Caco-2 (cell line): ENCODE measurements around the gene C8G. TPM values are rescaled to one million over a fixed set of nuclear protein-coding genes. Genes with fewer than 3 reads are reported as not detected.

Experiments used
- BruUV-seq: library from RNA; stranded (reverse); fragments of 400-500 nt; replicated peaks from 2 replicates; lab custom pipeline; 2021; lab: Mats Ljungman, UMichigan
- CTCF ChIA-PET: fragments of 300-600 bp; sonication (Branson Sonifier 250); formaldehyde crosslinking; loops from one replicate; lab custom pipeline; 2022; ENCODE audit warnings: antibody characterized with exemption; lab: Charles Lee
- POLR2A ChIA-PET: fragments of 300-600 bp; sonication (Branson Sonifier 250); formaldehyde crosslinking; loops from one replicate; lab custom pipeline; 2022; ENCODE audit warnings: antibody characterized with exemption; lab: Charles Lee
- DNase-seq, 2 experiments: peaks; one replicate each; pipeline versions ENCODE4 v3.0.0 to v3.0.0-alpha.2; 2020 to 2022
- H3K27me3 ChIP-seq: replicated peaks from 2 replicates; pipeline ENCODE4 v1.6.0; 2011; ENCODE audit warnings: low read length; ENCODE audit not compliant: control insufficient read depth, insufficient read depth
- H3K36me3 ChIP-seq: 2 replicates; pipeline ENCODE4 v1.5.1; 2011; ENCODE audit warnings: low read length; ENCODE audit not compliant: control insufficient read depth, insufficient read depth
- H3K4me1 ChIP-seq: fragments of 250-450 bp; sonication (Bioruptor Pico); 2 replicates; pipeline ENCODE4 v1.5.1; 2020; ENCODE audit warnings: mild to moderate bottlenecking
- H3K4me3 ChIP-seq: 2 replicates; pipeline ENCODE4 v1.5.1; 2011; ENCODE audit warnings: low read depth, mild to moderate bottlenecking, control low read depth, low read length
- H3K9me3 ChIP-seq: fragments of 250-450 bp; sonication (Bioruptor Pico); 2 replicates; pipeline ENCODE4 v1.5.1; 2020; ENCODE audit warnings: mild to moderate bottlenecking, moderate library complexity
- H3K27ac Mint-ChIP-seq: one replicate; pipeline ENCODE4 v1.8.0; 2022; ENCODE audit warnings: mixed read lengths; ENCODE audit not compliant: unreplicated experiment
- H3K27me3 Mint-ChIP-seq: one replicate; pipeline ENCODE4 v1.8.0; 2022; ENCODE audit warnings: mixed read lengths; ENCODE audit not compliant: insufficient read depth, unreplicated experiment
- H3K36me3 Mint-ChIP-seq: one replicate; pipeline ENCODE4 v1.8.0; 2022; ENCODE audit warnings: mild to moderate bottlenecking, mixed read lengths; ENCODE audit not compliant: insufficient read depth, unreplicated experiment
- H3K4me1 Mint-ChIP-seq: one replicate; pipeline ENCODE4 v1.8.0; 2022; ENCODE audit warnings: low read depth, mixed read lengths; ENCODE audit not compliant: unreplicated experiment
- H3K4me3 Mint-ChIP-seq: one replicate; pipeline ENCODE4 v1.8.0; 2022; ENCODE audit warnings: mild to moderate bottlenecking, moderate library complexity, mixed read lengths; ENCODE audit not compliant: unreplicated experiment
- H3K9me3 Mint-ChIP-seq: one replicate; pipeline ENCODE4 v1.8.0; 2022; ENCODE audit warnings: mixed read lengths; ENCODE audit not compliant: unreplicated experiment
- intact Hi-C: fragments of 100-400 bp; cut with micrococcal nuclease; formaldehyde crosslinking; loops from one replicate; pipeline ENCODE4 v1.10.0; 2022; ENCODE audit not compliant: unreplicated experiment
- total RNA-seq: library from RNA; stranded (reverse); gene quantifications from 2 replicates; pipeline ENCODE4 v1.2.3, GENCODE V29; 2022
- TF ChIP-seq, protein P1 (sequence below), 2 experiments: fragments of 200-600 bp in 1 of 2; IDR thresholded peaks; 1 replicate in 1 of 2; 2 replicates in 1 of 2; pipeline versions ENCODE4 v1.5.1 to v1.8.0; 2011 to 2022; ENCODE audit warnings: antibody characterized with exemption in 1 of 2, control low read depth in 1 of 2, inconsistent platforms in 1 of 2, low read depth in 1 of 2, low read length in 1 of 2, mild to moderate bottlenecking in 1 of 2, moderate library complexity in 1 of 2; ENCODE audit not compliant: insufficient read depth in 1 of 2, severe bottlenecking in 1 of 2, unreplicated experiment in 1 of 2

Gene C8G
- total RNA-seq, 1 experiment from 2014 or later = 0.77 TPM

DNA sequence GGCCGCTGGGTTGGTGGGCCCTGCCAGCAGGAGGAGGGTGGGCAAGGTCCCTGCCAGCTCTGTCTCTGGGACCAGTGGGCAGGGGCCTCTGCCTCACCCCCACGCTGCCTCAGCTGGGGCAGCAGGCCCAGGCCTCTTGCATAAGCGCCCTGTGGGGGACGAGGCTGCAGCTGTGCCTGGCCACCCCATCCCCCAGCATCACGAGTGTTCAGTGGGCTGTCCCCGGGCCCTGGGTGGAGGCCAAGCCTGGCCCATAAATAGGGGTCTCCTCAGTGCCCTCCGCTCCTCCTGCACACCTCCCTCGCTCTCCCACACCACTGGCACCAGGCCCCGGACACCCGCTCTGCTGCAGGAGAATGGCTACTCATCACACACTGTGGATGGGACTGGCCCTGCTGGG is 32.2 kb downstream of the C8G start, which contains the start of gene PTGDS:
Gene PTGDS (plus strand): TSS at position 282 of the 400 bp plus-strand sequence. CDS start 75 bp downstream, at position 357.
- no TSS peak for BruUV-seq
- no peak within 1 kb of the TSS for H3K4me3 Mint-ChIP-seq
- Histone ChIP-seq H3K9me3 (no peaks in the 10 kb centered on the region), H3K4me3 (no peak within 1 kb of the TSS), H3K27me3 (no peaks in the 10 kb centered on the region), H3K4me1 (no peaks in the 10 kb centered on the region), H3K36me3 (no peaks in the 10 kb centered on the region)
- no peaks in the 10 kb centered on the region for H3K4me1 Mint-ChIP-seq
- intact Hi-C loops = no loop called here
- no peaks in the 10 kb centered on the region for H3K9me3 Mint-ChIP-seq
- H3K27ac Mint-ChIP-seq = no peak within 1 kb of the TSS
- ChIA-PET CTCF (interaction anchor here (1.0 kb wide), 1 partner anchor 58 kb away, joined by 3 read pairs; no protein-coding TSS in a partner anchor), POLR2A (no interaction called here)
- TF ChIP-seq, protein P1, sequence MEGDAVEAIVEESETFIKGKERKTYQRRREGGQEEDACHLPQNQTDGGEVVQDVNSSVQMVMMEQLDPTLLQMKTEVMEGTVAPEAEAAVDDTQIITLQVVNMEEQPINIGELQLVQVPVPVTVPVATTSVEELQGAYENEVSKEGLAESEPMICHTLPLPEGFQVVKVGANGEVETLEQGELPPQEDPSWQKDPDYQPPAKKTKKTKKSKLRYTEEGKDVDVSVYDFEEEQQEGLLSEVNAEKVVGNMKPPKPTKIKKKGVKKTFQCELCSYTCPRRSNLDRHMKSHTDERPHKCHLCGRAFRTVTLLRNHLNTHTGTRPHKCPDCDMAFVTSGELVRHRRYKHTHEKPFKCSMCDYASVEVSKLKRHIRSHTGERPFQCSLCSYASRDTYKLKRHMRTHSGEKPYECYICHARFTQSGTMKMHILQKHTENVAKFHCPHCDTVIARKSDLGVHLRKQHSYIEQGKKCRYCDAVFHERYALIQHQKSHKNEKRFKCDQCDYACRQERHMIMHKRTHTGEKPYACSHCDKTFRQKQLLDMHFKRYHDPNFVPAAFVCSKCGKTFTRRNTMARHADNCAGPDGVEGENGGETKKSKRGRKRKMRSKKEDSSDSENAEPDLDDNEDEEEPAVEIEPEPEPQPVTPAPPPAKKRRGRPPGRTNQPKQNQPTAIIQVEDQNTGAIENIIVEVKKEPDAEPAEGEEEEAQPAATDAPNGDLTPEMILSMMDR (IDR thresholded peaks at IDR 0.05; ENCODE audit: insufficient read depth in 1 of 2, low read depth in 1 of 2, low read length in 1 of 2, severe bottlenecking in 1 of 2, unreplicated experiment in 1 of 2) = no peak
- no peak for DNase-seq
- H3K36me3 Mint-ChIP-seq = no peaks in the 10 kb centered on the region
- no peaks in the 10 kb centered on the region for H3K27me3 Mint-ChIP-seq

DNA sequence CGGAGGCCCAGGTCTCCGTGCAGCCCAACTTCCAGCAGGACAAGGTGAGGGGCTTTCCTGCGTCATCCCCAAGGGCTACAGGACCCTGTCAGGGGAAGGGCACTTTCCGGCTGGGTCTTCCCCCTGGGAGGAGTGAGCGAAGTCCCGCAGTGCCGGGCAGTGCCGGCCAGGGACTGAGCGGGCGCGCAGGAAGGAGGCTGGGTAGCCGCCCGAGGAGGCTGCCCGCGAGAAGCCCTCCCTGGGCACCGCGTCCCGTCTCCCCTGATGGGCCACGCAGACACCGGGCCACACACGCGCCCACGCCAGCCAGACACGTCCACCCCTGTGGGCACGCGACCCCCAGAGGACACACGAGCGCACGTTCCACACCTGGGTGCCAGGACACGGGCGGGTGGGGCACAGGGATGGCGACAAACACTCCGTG is 32.6 kb downstream of the C8G start:
- H3K4me1 Mint-ChIP-seq = no peaks in the 10 kb centered on the region
- H3K9me3 Mint-ChIP-seq = no peaks in the 10 kb centered on the region
- no TSS peak for BruUV-seq
- ChIA-PET POLR2A (no interaction called here), CTCF (interaction anchor here (0.6 kb wide), 1 partner anchor 18 kb away, joined by 7 read pairs; no protein-coding TSS in a partner anchor)
- H3K36me3 ChIP-seq = no peaks in the 10 kb centered on the region
- no peaks in the 10 kb centered on the region for H3K27me3 ChIP-seq
- TF ChIP-seq, protein P1 (IDR thresholded peaks at IDR 0.05; ENCODE audit: insufficient read depth in 1 of 2, low read depth in 1 of 2, low read length in 1 of 2, severe bottlenecking in 1 of 2, unreplicated experiment in 1 of 2) = no peak
- H3K4me3 Mint-ChIP-seq = no peak overlapping the region
- H3K4me1 ChIP-seq = no peaks in the 10 kb centered on the region
- no peaks in the 10 kb centered on the region for H3K27me3 Mint-ChIP-seq
- intact Hi-C loops = no loop called here
- no peak overlapping the region for H3K4me3 ChIP-seq
- H3K27ac Mint-ChIP-seq = no peak overlapping the region
- DNase-seq = no peak
- no peaks in the 10 kb centered on the region for H3K9me3 ChIP-seq
- no peaks in the 10 kb centered on the region for H3K36me3 Mint-ChIP-seq

- Mint-ChIP-seq H3K4me1 (no peaks in the 10 kb centered on the region), H3K36me3 (no peaks in the 10 kb centered on the region), H3K27me3 (no peaks in the 10 kb centered on the region), H3K9me3 (no peaks in the 10 kb centered on the region), H3K4me3 (no peak overlapping the region), H3K27ac (no peak overlapping the region)
- Histone ChIP-seq H3K9me3 (no peaks in the 10 kb centered on the region), H3K27me3 (no peaks in the 10 kb centered on the region), H3K4me3 (no peak overlapping the region), H3K36me3 (no peaks in the 10 kb centered on the region), H3K4me1 (no peaks in the 10 kb centered on the region)
- TF ChIP-seq, protein P1 (IDR thresholded peaks at IDR 0.05; ENCODE audit: insufficient read depth in 1 of 2, low read depth in 1 of 2, low read length in 1 of 2, severe bottlenecking in 1 of 2, unreplicated experiment in 1 of 2) = no peak
- CTCF ChIA-PET = interaction anchor here (0.6 kb wide), 1 partner anchor 18 kb away, joined by 7 read pairs; no protein-coding TSS in a partner anchor
- DNase-seq = peak in 1 of 2 experiments; percentile 39
- intact Hi-C loops = no loop called here
- no TSS peak for BruUV-seq
- POLR2A ChIA-PET = no interaction called here
These were observed 33.2 kb downstream of the C8G start for GRCh38 chr9:136978073-136978864.
